Ectodermal cell (in vitro differentiated cells): Measurements from ENCODE around the gene SLC16A1.
"Not testable (repeated sequence)": the region's sequence is repeated elsewhere in the genome, so short reads cannot be mapped to it uniquely, and the experiment has no call there.

Experiments
- H3K27ac ChIP-seq: 2 replicates; pipeline ENCODE4 v1.7.0; 2013; ENCODE audit warnings: mild to moderate bottlenecking, low read depth, low read length; ENCODE audit not compliant: insufficient read depth, poor library complexity, severe bottlenecking
- H3K27me3 ChIP-seq: 2 replicates; pipeline ENCODE4 v1.7.0; 2013; ENCODE audit warnings: mild to moderate bottlenecking, low read length; ENCODE audit not compliant: insufficient read depth, control insufficient read depth, poor library complexity, severe bottlenecking
- H3K36me3 ChIP-seq: one replicate; pipeline ENCODE4 v1.7.0; 2013; ENCODE audit warnings: low read length; ENCODE audit not compliant: control insufficient read depth, insufficient read depth
- H3K4me1 ChIP-seq: one replicate; pipeline ENCODE4 v1.7.0; 2013; ENCODE audit warnings: low read length; ENCODE audit not compliant: control insufficient read depth, insufficient read depth
- H3K4me3 ChIP-seq: 2 replicates; pipeline ENCODE4 v1.7.0; 2013; ENCODE audit warnings: low read depth, low read length, control low read depth; ENCODE audit not compliant: insufficient read depth
- H3K9me3 ChIP-seq: 2 replicates; pipeline ENCODE4 v1.7.0; 2013; ENCODE audit warnings: mild to moderate bottlenecking, low read length, moderate library complexity; ENCODE audit not compliant: control insufficient read depth
- WGBS, 2 experiments: methylation state at CpG; one replicate each; pipeline ENCODE4 v1.1.7; 2013; ENCODE audit warnings: missing lambda C conversion rate in 2 of 2; 5-methylcytosine and 5-hydroxymethylcytosine counted together

The SLC16A1 gene

GRCh38 chr1:112888630-112889029, 67.4 kb downstream of the SLC16A1 start:
- Histone ChIP-seq H3K4me1 (no peaks in the 10 kb centered on the region), H3K36me3 (no peaks in the 10 kb centered on the region), H3K27ac (no peak overlapping the region), H3K9me3 (no peaks in the 10 kb centered on the region), H3K4me3 (no peak overlapping the region), H3K27me3 (no peaks in the 10 kb centered on the region)
- WGBS, 2 experiments: 84 to 93% methylated on average over 2 of the region's 2 CpGs

- no peaks in the 10 kb centered on the region for H3K9me3 ChIP-seq
- WGBS, 2 experiments: 93 to 95% methylated on average over 10 of the region's 10 CpGs
- no peaks in the 10 kb centered on the region for H3K27me3 ChIP-seq
- no peak overlapping the region for H3K4me3 ChIP-seq
- no peaks in the 10 kb centered on the region for H3K4me1 ChIP-seq
- H3K27ac ChIP-seq: no peak overlapping the region
- no peaks in the 10 kb centered on the region for H3K36me3 ChIP-seq
These were observed 68.3 kb downstream of the SLC16A1 start for GRCh38 chr1:112887599-112888283.

- 91 to 92% methylated on average over 5 of the region's 5 CpGs for WGBS, 2 experiments
- not testable (repeated sequence) for H3K9me3 ChIP-seq, H3K27me3 ChIP-seq, H3K27ac ChIP-seq, H3K36me3 ChIP-seq, H3K4me3 ChIP-seq, H3K4me1 ChIP-seq
These were observed 71.0 kb downstream of the SLC16A1 start for GRCh38 chr1:112884996-112885395.

- H3K27ac ChIP-seq: no peak overlapping the region
- peaks cover 15% of the 10 kb centered on the region for H3K4me1 ChIP-seq
- H3K36me3 ChIP-seq: no peaks in the 10 kb centered on the region
- H3K27me3 ChIP-seq: no peaks in the 10 kb centered on the region
- H3K9me3 ChIP-seq: no peaks in the 10 kb centered on the region
- H3K4me3 ChIP-seq: no peak overlapping the region
- WGBS, 2 experiments: 86 to 94% methylated on average over 4 of the region's 4 CpGs
These were observed 73.7 kb downstream of the SLC16A1 start for GRCh38 chr1:112882271-112882744.

GRCh38 chr1:112881742-112882127, 74.3 kb downstream of the SLC16A1 start:
- H3K36me3 ChIP-seq: no peaks in the 10 kb centered on the region
- H3K27me3 ChIP-seq: no peaks in the 10 kb centered on the region
- H3K27ac ChIP-seq: no peak overlapping the region
- 95 to 96% methylated on average over 8 of the region's 8 CpGs for WGBS, 2 experiments
- no peak overlapping the region for H3K4me3 ChIP-seq
- H3K9me3 ChIP-seq: no peaks in the 10 kb centered on the region
- peaks cover 15% of the 10 kb centered on the region for H3K4me1 ChIP-seq

- Histone ChIP-seq H3K36me3 (no peaks in the 10 kb centered on the region), H3K27ac (no peak overlapping the region), H3K4me3 (no peak overlapping the region), H3K27me3 (no peaks in the 10 kb centered on the region), H3K4me1 (peaks cover 15% of the 10 kb centered on the region), H3K9me3 (no peaks in the 10 kb centered on the region)
- 93 to 94% methylated on average over 3 of the region's 3 CpGs for WGBS, 2 experiments
These were observed 76.2 kb downstream of the SLC16A1 start for GRCh38 chr1:112879834-112880233.

- Histone ChIP-seq H3K27me3 (no peaks in the 10 kb centered on the region), H3K27ac (no peak overlapping the region), H3K4me1 (peaks cover 15% of the 10 kb centered on the region), H3K36me3 (no peaks in the 10 kb centered on the region), H3K9me3 (no peaks in the 10 kb centered on the region), H3K4me3 (no peak overlapping the region)
- 68 to 72% methylated on average over 9 of the region's 9 CpGs for WGBS, 2 experiments
These were observed 77.7 kb downstream of the SLC16A1 start for GRCh38 chr1:112878321-112878720.

GRCh38 chr1:112877750-112878149, 78.2 kb downstream of the SLC16A1 start:
- H3K4me1 ChIP-seq: peaks cover 19% of the 10 kb centered on the region
- 47 to 57% methylated on average over 2 of the region's 2 CpGs for WGBS, 2 experiments
- no peak overlapping the region for H3K27ac ChIP-seq
- no peaks in the 10 kb centered on the region for H3K36me3 ChIP-seq
- no peak overlapping the region for H3K4me3 ChIP-seq
- H3K27me3 ChIP-seq: no peaks in the 10 kb centered on the region
- no peaks in the 10 kb centered on the region for H3K9me3 ChIP-seq

- H3K27me3 ChIP-seq: no peaks in the 10 kb centered on the region
- H3K36me3 ChIP-seq: no peaks in the 10 kb centered on the region
- no peak overlapping the region for H3K27ac ChIP-seq
- H3K4me1 ChIP-seq: peaks cover 19% of the 10 kb centered on the region
- no peaks in the 10 kb centered on the region for H3K9me3 ChIP-seq
- 84 to 89% methylated on average over 2 of the region's 2 CpGs for WGBS, 2 experiments
- no peak overlapping the region for H3K4me3 ChIP-seq
These were observed 79.7 kb downstream of the SLC16A1 start for GRCh38 chr1:112876315-112876714.

GRCh38 chr1:112872551-112872962, 83.4 kb downstream of the SLC16A1 start:
- 74 to 81% methylated on average over 1 of the region's 1 CpG for WGBS, 2 experiments
- Histone ChIP-seq H3K4me1 (peaks cover 6% of the 10 kb centered on the region), H3K27me3 (no peaks in the 10 kb centered on the region), H3K9me3 (no peaks in the 10 kb centered on the region), H3K27ac (no peak overlapping the region), H3K36me3 (no peaks in the 10 kb centered on the region), H3K4me3 (no peak overlapping the region)
